Stimulated activated CD4-positive, alpha-beta T cell treated with anti-CD3 and anti-CD28 coated beads, Interleukin-12 subunit alpha, Interleukin-12 subunit beta, amount 100 ng/mL, for 48 hours (primary cell): ENCODE measurements around the gene C6orf89.

Experiments
- DNase-seq, 3 donors: peaks; one replicate each; pipeline ENCODE4 v3.0.0-alpha.2; 2020; ENCODE audit warnings: low read depth in 2 of 3, low spot score in 1 of 3

The C6orf89 gene

GRCh38 chr6:36852481-36853147 lies 33.1 kb upstream of the C6orf89 start:
- DNase-seq = no peak

GRCh38 chr6:36853325-36853724 lies 32.4 kb upstream of the C6orf89 start:
- no peak for DNase-seq

GRCh38 chr6:36855750-36856149 lies 30.0 kb upstream of the C6orf89 start:
- DNase-seq = no peak

- no peak for DNase-seq
These were observed 29.5 kb upstream of the C6orf89 start for GRCh38 chr6:36856277-36856676.

GRCh38 chr6:36857325-36857724 lies 28.4 kb upstream of the C6orf89 start:
- no peak for DNase-seq

GRCh38 chr6:36858407-36858981 lies 27.3 kb upstream of the C6orf89 start:
- no peak for DNase-seq

GRCh38 chr6:36860126-36860525 lies 25.6 kb upstream of the C6orf89 start:
- no peak for DNase-seq

GRCh38 chr6:36862164-36862847 lies 23.4 kb upstream of the C6orf89 start:
- no peak for DNase-seq

GRCh38 chr6:36862848-36863382 lies 22.8 kb upstream of the C6orf89 start:
- no peak for DNase-seq

GRCh38 chr6:36863670-36864540 lies 21.8 kb upstream of the C6orf89 start:
- no peak for DNase-seq

- DNase-seq = no peak
These were observed 19.9 kb upstream of the C6orf89 start for GRCh38 chr6:36865835-36866234.

GRCh38 chr6:36867471-36868224 lies 18.1 kb upstream of the C6orf89 start:
- no peak for DNase-seq

- DNase-seq = no peak
These were observed 14.1 kb upstream of the C6orf89 start for GRCh38 chr6:36871686-36872085.

GRCh38 chr6:36873115-36873514 lies 12.6 kb upstream of the C6orf89 start:
- DNase-seq = no peak

- DNase-seq = no peak
These were observed 11.9 kb upstream of the C6orf89 start for GRCh38 chr6:36873612-36874442.

GRCh38 chr6:36874443-36875249 lies 11.1 kb upstream of the C6orf89 start, which contains the start of gene PPIL1:
Gene PPIL1 (minus strand): TSS chr6:36874803. CDS start chr6:36874772, 31 bp downstream.
- DNase-seq = peak; percentile 75 to 80 (median 79)

- no peak for DNase-seq
These were observed 10.5 kb upstream of the C6orf89 start for GRCh38 chr6:36875250-36875633.

GRCh38 chr6:36884610-36885009 lies 1.1 kb upstream of the C6orf89 start:
- no peak for DNase-seq
